Upper lobe of right lung (tissue), 1 donor: ENCODE data around the gene EIF3I. TPM values are rescaled to one million over a fixed set of nuclear protein-coding genes. Genes with fewer than 3 reads are reported as not detected.
A peak's percentile ranks its signal among the peaks of the same experiment; 100 is the strongest.

Experiments
- ATAC-seq: fragments of 200-7000 bp; cut with Tn5 transposase; one replicate; pipeline ENCODE4 v1.9.1; 2020; ENCODE audit warnings: mild to moderate bottlenecking, moderate library complexity
- DNase-seq: peaks from one replicate; pipeline ENCODE4 v3.0.0-alpha.2; 2020
- H3K27ac ChIP-seq: fragments of 200-600 bp; one replicate; pipeline ENCODE4 v1.8.0; 2022
- H3K27me3 ChIP-seq: fragments of 200-600 bp; one replicate; pipeline ENCODE4 v1.8.0; 2022; ENCODE audit warnings: mild to moderate bottlenecking
- H3K36me3 ChIP-seq: fragments of 200-600 bp; one replicate; pipeline ENCODE4 v1.8.0; 2022
- H3K4me1 ChIP-seq: fragments of 200-600 bp; one replicate; pipeline ENCODE4 v1.8.0; 2022
- H3K4me3 ChIP-seq: fragments of 200-600 bp; one replicate; pipeline ENCODE4 v1.8.0; 2022; ENCODE audit warnings: mild to moderate bottlenecking
- H3K9me3 ChIP-seq: fragments of 200-600 bp; one replicate; pipeline ENCODE4 v1.8.0; 2022
- CTCF ChIP-seq: fragments of 200-600 bp; IDR thresholded peaks from one replicate; pipeline ENCODE4 v1.8.0; 2022; ENCODE audit warnings: antibody characterized with exemption
- intact Hi-C: fragments of 100-400 bp; cut with DNase I; formaldehyde crosslinking; loops from one replicate; pipeline ENCODE4 v1.11.0; 2022
- total RNA-seq: library from RNA; stranded (reverse); fragmentation: NEBNext Ultra II Directional; extraction: Animal tissue kit (Norgen Biotek cat#: 25700); gene quantifications from one replicate; pipeline ENCODE4 v1.2.1, GENCODE V29; 2021
- donor health status: DM: no; HTN: yes; CAD: no; lungs with severe emphysema.

The EIF3I gene
- total RNA-seq, 1 donor from 2014 or later = 116 TPM

- H3K9me3 ChIP-seq = no peaks in the 10 kb centered on the region
Measured at GRCh38 chr1:32275424-32275823, 53.2 kb downstream of the EIF3I start.

GRCh38 chr1:32276032-32276782 is 54.0 kb downstream of the EIF3I start:
- DNase-seq (no peak), ATAC-seq (no peak)
- Histone ChIP-seq H3K36me3 (no peaks in the 10 kb centered on the region), H3K4me1 (no peaks in the 10 kb centered on the region), H3K27ac (no peak overlapping the region), H3K27me3 (peaks cover 22% of the 10 kb centered on the region), H3K9me3 (no peaks in the 10 kb centered on the region), H3K4me3 (no peak overlapping the region)
- no peak for TF ChIP-seq CTCF
- intact Hi-C loops = no loop called here

More at GRCh38 chr1:32275424-32275823, 53.2 kb downstream of the EIF3I start:
- DNase-seq (peak; percentile 72), ATAC-seq (peak; percentile 38)
- H3K36me3 ChIP-seq = no peaks in the 10 kb centered on the region
- peaks cover 22% of the 10 kb centered on the region for H3K27me3 ChIP-seq
- H3K4me1 ChIP-seq = no peaks in the 10 kb centered on the region
- intact Hi-C loops = no loop called here
- no peak overlapping the region for H3K27ac ChIP-seq
- H3K4me3 ChIP-seq = no peak overlapping the region
- no peak for TF ChIP-seq CTCF

Other genes with a start within 250 kb of the EIF3I start
- 81.7 TPM for gene KHDRBS1, start 208.5 kb upstream of the EIF3I start, total RNA-seq
- gene TMEM39B, start 149.5 kb upstream of the EIF3I start, total RNA-seq = 18.1 TPM
- gene KPNA6, start 114.4 kb upstream of the EIF3I start, total RNA-seq = 69.2 TPM
- 47.5 TPM for gene TXLNA, start 42.7 kb upstream of the EIF3I start, total RNA-seq
- 2.7 TPM for gene CCDC28B, start 21.8 kb upstream of the EIF3I start, total RNA-seq
- gene IQCC, start 16.7 kb upstream of the EIF3I start, total RNA-seq = 1.2 TPM
- gene DCDC2B, start 13.3 kb upstream of the EIF3I start, total RNA-seq = not detected
- 22.3 TPM for gene TMEM234, start 54 bp upstream of the EIF3I start, total RNA-seq
- gene FAM167B, start 24.8 kb downstream of the EIF3I start, total RNA-seq = 65.9 TPM
- gene LCK, start 28.9 kb downstream of the EIF3I start, total RNA-seq = 8.3 TPM
- 71.2 TPM for gene HDAC1, start 69.7 kb downstream of the EIF3I start, total RNA-seq
- 44.5 TPM for gene MARCKSL1, start 113.8 kb downstream of the EIF3I start, total RNA-seq
- gene FAM229A, start 140.1 kb downstream of the EIF3I start, total RNA-seq = 9.3 TPM
- 2.5 TPM for gene TSSK3, start 140.1 kb downstream of the EIF3I start, total RNA-seq
- gene BSDC1, start 172.0 kb downstream of the EIF3I start, total RNA-seq = 67.6 TPM
- not detected for gene ZBTB8B, start 242.7 kb downstream of the EIF3I start, total RNA-seq